NCI-H2107 treated with DMSO at 0.1 percent for 48 hours (cell line): ENCODE data around the gene TUT7.
"Not testable (repeated sequence)": the region's sequence is repeated elsewhere in the genome, so short reads cannot be mapped to it uniquely, and the experiment has no call there.

ENCODE experiments used
- DNase-seq: peaks from one replicate; lab custom pipeline; 2025; ENCODE audit not compliant: unreplicated experiment; lab: John Stamatoyannopoulos, UW

Gene TUT7

DNA sequence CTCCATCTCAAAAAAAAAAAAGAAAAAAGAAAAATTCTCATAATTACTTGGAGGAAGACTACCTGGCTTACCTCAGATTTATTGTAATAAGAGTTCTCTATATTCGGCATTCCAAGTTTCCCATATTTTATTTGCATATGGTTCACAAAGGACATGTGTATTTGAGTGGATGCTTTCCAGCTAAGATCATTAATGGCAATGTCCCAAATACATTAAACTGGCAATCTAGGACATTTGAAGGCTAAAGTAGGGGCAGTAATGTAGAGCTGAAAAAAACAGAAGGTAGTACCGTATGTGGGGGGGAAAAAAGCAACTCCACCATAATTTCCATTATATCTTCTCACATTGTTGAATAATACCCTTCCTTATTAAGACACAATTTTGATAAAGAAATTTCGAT lies 4.9 kb downstream of the TUT7 start:
- DNase-seq: no peak

DNA sequence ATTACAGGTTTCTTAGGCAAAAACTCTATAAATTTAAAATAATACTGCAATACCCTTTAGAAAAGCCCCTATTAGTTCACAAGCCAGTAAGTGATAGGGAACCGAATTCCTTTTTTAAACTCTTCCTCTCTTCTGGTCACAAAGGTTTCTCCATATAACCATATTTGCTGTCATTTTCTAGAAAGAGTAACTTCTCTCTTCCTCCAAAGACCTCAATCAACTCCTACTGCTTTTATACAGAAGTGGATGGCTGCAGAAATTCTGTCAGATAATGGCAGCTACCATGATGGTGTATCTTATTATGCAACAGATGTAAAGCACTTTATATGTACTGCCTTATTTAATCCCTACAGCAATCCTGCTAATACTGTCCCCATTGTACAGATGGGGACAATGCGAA lies 6.2 kb downstream of the TUT7 start:
- DNase-seq: no peak

DNA sequence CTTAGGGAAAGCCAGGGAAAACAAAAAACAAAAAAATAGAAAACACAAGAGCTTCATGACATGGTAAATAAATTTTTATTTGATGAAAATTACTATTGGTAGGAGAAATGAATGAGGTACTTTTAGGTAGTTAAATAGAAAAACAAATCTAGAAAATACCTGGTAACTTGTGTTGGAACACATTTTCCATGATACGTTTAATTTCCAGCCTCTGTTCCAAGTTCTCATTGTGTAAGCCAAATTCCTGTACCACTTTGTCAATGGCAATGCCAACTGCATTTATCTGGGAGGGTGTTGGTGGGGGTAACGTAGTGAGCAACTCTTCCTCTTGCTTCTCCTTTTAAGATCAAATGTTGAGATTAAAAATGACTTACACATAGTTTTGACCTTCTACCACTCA lies 9.4 kb downstream of the TUT7 start:
- no peak for DNase-seq

DNA sequence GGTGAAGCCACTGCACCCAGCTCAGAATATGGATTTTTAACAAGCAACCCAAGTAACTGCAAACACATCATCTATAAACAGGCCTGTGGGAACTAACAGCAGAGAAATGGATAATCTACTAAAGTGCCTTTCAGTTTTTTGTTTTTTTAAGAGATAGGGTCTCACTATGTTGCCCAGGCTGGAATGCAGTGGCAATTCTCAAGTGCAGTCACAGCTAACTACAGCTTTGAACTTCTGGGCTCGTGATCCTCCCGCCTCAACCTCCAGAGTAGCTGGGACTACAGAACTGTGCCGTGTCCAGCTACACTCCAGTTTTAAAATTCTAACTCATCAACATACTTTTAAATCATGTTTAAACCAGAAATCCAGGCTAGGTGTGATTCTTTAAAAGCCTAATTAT lies 11.9 kb downstream of the TUT7 start:
- DNase-seq: no peak

DNA sequence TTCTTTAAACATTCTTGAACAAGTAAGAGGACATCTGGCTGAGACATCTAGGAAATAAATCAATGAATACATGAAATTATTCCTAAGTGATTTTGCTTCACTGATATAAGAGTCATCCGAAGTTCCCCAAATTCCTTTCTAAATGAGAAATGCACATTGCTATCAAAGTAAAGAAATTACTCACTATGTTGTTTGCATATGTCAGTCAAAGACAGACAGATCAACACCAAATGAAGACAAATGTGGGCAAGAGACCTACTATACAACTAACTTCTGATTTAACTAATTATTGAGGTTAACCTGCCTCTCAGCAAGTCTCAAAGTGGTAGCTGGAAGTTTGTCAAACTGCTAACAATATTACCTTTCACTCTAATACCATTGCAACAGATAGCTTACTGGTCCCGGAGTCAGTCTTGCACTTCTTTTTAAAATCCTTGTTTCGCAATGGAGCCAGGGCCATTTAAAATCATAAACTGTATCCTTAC lies 13.2 kb downstream of the TUT7 start:
- no peak for DNase-seq

DNA sequence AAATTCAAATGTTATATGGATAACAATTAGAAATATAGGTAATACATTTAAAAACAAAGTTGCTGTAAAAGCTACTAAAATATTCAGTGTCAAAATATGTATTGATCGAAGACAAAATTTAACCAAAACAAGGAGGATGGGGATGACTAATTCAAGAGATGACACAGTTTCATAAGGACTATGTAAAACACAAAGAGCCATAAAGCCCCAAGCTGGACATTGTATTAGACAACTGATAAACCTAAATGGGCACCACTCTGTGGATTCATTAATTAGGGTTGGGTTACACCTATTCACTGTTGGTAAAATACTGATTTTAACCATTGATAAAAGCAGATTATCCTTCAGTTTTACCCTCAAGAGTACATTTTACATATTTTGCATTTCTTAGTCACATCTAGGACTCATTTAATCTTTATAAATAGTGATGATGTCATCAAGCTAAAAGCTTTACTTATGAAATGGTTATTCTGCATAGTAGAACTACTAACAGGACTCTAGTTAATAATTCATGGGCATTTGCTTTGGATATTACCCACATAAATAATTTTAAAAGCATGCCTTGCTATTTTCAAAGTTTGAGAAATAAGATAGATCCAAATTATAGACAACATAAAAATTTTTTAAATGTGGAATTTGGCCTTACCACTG lies 13.7 kb downstream of the TUT7 start:
- DNase-seq: no peak

DNA sequence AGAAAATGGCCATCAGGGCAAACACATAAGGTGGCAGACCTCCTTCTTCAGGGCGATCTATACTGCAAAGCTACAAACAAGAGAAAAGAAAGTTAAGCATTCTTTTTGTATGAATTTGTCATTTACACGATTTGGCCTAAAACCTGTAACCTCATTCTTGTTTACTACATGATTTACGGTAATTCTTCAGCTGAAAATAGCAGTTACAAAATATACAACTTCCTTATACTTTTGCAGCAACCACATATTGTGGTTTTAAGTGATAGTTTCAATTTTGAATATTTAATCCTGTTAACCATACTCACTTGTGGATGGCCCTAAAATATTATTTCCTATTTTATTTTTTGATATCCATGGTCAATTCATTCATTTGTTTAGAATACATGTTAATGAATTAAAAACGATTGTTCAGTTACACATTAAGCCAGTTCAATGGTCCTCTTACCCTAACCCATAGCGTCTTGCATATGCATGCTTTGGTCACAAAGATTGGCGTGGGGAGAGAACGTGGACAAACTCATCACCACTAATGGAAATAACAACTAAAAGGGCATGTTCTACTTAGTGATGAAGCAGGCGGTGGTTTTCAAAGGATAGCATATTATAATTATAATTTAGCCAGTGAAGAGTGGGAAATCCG lies 16.6 kb downstream of the TUT7 start:
- DNase-seq: no peak

DNA sequence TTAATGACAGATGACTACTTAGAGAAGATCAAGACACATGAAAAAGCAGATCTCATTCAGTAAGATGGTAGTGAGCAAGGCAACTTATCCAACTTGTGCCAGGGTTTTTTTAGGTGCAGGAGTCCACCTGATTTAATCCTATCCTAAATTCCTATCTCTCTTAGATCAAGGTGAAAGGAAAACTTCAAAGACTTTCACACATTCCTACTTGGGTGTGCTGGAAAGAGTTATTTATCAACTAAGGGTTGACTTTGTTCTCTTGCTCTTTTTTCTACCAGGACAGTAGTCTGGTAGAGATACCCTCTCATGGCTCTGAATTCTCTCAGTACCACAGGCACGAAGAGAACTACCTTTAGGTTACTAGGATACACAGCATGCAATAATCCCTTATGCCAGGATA lies 18.2 kb downstream of the TUT7 start:
- DNase-seq: no peak

DNA sequence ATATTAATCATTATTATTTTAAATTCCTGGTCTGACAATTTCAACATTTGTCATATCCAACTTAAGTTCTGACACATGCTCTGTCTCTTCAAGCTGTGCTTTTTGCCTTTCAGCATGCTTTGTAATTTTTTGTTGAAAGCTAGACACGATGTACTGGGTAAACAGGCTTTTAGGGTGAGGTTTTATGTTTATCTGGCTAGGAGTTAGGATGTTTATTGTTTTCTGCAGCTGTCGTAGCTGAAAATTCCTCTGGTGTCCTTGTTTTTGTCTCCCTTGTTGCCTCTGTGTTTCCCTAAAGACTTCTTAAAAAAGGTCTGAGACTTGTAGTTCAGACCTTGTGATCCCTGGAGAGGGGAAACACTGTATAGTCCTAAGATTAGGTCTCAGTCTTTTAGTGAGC lies 20.6 kb downstream of the TUT7 start:
- DNase-seq: no peak

DNA sequence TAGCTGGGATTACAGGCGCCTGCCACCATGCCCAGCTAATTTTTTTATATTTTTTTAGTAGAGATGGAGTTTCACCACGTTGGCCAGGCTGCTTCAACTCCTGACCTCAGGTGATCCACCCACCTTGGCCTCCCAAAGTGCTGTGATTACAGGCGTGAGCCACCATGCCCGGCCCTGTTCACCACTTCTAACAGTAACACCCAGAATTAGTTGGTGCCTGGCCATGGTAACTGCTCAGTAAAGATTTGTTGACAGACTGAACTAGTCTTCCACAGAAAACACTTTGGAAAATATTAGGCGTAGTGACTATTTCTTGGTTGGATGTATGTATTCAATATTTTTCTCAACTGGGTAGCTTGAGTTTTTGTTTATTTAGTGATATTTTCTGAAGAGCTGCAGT lies 24.0 kb downstream of the TUT7 start:
- no peak for DNase-seq

DNA sequence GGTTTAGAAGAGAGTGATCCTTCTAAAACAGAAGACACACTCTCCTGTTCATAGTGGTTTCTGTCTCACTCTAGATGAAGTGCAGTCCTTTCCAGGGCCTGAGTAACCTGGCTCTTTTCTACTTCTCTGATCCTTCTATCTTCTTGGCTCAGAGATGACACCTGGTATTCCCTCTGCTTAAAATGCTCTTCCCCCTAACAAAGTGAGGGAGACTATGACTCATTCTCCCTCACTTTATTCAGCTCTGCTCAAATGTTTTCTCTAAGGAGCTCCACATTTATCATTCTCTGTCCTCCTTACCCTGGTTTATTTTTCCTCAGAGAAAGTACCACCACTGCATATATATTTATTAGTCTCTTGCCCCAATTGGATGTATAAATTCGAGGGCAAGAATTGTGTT lies 24.6 kb downstream of the TUT7 start:
- no peak for DNase-seq

DNA sequence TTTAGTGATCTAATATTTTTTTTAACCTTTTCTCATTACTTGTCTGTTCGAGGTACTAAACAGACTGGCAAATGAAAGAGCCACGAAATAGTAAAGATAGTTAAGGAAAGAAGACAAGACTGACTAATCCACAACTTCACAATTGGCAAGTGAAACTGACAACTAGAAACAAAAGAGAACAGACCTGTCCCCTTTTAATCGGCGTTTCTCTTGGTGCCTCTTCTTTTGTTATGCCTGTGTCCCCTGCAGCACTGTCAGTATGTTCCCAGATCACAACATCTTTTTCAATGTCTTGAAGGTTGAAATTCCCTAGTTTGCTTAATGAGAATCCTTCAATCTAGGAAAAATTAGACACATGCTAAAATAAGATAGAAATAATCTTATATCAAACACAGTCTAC lies 26.1 kb downstream of the TUT7 start:
- DNase-seq: no peak

DNA sequence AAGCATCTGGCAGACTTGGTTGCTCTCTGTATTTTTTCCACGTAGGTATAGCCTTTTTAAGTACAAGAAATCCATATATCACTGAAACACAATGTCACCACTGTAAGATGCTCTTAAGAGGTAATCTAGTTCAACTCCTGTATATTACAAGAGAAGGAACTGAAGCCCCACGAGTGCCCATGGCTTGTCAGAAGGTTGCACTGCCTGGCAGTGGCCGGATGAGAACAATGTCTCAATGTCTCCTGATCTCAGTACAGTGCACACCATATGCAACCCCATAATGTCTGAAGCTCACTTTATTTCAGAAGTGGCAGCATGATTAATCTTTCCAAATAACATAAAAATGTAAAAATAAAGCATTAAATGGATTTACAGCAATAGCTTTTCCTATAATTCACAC lies 27.7 kb downstream of the TUT7 start:
- no peak for DNase-seq

DNA sequence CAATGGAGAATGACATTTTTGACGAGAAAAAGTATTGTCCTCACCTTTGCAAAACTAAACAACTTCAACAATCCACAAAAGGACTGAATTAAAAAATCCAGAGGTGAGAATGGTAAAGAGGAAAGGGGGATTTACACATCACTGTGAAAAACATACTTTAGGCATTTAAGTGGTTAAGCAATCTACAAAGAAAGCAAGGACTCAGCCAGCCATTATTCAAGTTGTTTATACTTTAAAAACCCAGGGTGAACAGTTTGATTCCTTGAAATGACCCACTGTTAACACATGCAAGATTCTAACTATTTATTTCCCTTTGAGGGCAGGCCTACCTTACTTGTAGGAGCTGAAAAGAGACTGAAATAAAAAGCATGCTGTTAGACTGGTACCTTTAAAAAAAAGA lies 29.3 kb downstream of the TUT7 start:
- no peak for DNase-seq

DNA sequence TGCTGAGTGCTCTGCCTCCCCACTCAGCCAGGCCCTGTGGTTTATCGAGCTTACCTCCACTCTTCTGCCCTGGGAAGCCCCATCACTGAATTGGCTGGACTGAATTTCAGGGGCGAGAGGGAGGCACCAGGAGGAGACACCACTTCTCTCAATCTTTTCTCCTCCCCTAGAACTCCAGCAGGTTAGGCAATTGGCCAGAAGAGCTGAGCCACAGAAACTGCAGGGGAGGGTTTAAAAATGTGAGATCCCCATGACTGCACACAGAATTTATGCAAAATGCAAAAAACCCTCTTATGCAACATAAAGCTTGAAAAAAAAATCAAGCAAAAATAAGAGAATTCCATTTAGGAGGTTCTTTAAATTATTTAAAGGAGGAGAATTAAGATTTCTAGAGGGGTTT lies 29.9 kb downstream of the TUT7 start:
- no peak for DNase-seq

DNA sequence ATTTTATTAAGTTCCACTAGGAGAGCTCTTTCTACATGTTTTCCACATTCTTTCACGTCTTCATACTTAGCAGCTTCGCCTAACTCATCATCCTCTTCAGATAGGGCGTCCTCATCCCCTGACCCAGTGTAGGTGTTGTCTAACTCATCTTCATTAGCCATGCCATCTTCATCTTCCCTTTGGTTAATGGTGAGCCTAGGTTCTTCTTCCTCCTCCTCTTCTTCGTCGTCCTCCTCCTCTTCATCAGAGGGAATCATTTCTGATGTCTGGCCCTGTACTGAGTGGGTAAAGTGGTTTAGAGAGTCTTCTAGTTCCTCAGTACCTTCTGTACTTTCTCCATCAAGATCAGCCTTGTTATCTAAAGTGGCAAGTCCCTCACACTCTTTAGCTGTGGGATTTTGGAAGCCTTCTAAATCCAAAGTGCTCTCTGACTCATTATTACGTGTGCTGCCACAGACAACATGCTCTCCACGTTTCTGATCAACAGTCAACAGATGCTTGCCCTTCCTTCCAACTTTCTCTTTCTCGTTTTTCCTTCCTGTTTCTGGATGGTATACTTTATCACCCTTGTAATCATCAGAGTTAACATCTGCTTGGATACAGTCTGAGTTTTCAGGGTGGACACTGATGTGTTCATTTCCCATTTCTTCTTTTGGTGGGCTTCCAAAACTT lies 31.1 kb downstream of the TUT7 start:
- no peak for DNase-seq

DNA sequence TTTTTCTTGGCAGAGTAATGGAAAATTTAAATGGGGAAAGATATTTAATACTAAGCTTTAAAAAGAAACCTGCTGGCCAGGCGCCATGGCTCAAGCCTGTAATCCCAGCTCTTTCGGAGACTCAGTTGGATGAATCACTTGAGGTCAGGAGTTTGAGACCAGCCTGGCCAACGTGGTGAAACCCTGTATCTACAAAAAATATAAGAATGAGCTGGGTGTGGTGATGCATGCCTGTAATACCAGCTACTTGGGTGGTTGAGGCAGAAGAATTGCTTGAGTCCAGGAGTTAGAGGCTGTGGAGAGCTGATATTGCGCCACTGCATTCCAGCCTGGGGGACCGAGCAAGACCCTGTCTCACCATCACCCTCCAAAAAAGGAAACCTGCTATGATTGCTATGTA lies 32.8 kb downstream of the TUT7 start:
- DNase-seq: no peak

DNA sequence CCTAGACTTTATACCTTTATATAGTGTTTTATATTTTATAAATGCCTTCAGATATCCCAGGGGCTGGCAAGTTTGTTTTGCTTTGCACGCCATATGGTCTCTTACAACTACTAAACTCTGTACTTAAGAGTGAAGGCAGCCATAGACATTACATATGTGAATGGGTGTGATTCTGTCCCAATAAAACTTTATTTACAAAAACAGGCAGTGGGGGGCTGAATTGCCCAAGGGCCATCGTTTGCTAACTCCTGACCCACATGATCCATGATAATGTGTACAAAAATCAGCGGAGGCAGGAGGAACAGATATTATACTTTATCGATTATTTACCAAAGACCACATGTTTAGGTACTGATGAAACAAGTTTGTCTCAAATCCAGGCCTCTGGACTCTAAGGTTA lies 36.0 kb downstream of the TUT7 start:
- DNase-seq: no peak

DNA sequence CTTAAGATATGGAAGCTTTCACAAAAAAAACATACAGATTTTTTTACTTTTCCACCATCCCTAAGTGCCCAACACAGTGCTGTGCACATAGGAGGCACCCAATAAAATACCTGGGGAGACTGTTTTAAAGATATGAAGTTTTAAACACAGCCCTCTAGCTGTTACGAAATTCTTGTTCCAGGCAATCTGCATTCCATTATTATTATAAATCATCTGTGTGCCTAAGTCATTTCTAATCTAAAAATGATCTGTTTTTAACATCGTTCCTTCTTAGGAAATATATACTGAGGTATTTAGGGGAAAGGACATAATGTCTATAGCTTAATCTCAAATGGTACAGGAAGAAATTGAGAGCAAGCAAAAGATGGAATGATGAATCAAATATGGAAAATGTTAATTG lies 39.1 kb downstream of the TUT7 start:
- no peak for DNase-seq

DNA sequence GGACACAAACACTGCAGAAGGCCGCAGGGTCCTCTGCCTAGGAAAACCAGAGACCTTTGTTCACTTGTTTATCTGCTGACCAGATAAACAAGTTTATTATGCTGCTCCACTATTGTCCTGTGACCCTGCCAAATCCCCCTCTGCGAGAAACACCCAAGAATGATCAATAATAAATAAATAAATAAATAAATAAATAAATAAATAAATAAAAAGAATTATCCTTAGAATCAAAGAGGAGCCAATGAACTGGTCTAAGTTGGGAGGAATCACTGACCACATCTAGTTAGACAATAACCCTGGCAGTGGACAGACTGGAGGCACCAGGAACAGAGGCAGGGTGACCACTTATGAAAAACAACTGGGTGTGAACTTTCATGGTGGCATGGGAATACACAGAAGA lies 41.3 kb downstream of the TUT7 start:
- not testable (repeated sequence) for DNase-seq

DNA sequence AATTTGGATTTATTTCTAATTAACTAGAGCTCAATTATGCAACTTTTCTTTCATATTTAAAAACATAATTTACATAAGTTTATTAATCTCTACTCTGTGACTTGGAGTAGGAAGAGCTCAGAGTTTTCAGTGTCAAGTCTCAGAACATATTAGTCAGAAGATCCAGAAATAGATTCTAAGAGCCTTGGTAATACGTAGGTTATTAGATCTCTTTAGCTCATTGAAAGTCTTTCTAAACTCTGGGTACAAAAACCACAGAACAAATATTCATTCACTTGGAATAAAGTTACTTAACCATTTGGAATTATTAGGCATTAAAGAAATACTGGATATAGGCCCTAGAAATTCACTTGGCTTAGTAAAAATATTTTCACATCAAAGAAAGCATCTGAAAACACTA lies 45.5 kb downstream of the TUT7 start:
- no peak for DNase-seq

DNA sequence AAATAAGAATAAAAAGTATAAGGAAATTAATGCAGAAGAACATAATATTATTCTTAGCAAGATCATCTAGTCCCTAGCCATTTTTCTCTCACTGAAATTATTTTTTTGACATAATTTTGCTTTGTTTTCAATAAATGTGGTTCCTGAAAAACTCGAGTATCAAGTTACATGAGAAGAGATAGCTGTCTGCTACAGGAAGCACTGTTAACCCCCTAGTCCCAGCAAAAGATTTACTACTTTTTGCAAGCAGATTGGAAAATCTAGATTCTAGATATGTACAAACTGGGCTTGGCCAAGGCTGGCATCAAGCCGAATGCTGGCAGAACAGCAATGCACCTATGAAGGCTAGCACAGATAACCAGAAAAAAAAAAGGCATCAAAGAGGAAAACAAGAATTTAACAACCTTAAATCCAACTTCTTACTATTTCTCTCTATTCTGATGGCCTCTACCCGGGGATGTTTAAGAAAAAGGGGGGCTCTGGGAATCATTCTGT lies 49.9 kb downstream of the TUT7 start:
- DNase-seq: no peak
